ENCODE data around the gene IPMK. TPM values are rescaled to one million over a fixed set of nuclear protein-coding genes. Genes with fewer than 3 reads are reported as not detected.
A peak's percentile ranks its signal among the peaks of the same experiment; 100 is the strongest.
"Not testable (repeated sequence)": the region's sequence is repeated elsewhere in the genome, so short reads cannot be mapped to it uniquely, and the experiment has no call there.

IPMK gene
- polyA plus RNA-seq, 2 donors: 3.4 to 3.5 TPM

- H3K27ac ChIP-seq (ENCODE audit: low read depth in 2 of 2, low read length in 1 of 2): no peak overlapping the region
- WGBS, 2 donors: 92 to 96% methylated on average over 4 of the region's 4 CpGs
Observed at GRCh38 chr10:58258977-58259692, 8.6 kb downstream of the IPMK start.

GRCh38 chr10:58256013-58256780 is 11.5 kb downstream of the IPMK start:
- 88 to 93% methylated on average over 7 of the region's 7 CpGs for WGBS, 2 donors
- not testable (repeated sequence) for H3K27me3 ChIP-seq (ENCODE audit: control insufficient read depth in 1 of 2, insufficient read depth in 2 of 2, low read length in 2 of 2); H3K4me1 ChIP-seq (ENCODE audit: control insufficient read depth in 2 of 2, insufficient read depth in 2 of 2, low read length in 1 of 2); H3K27ac ChIP-seq (ENCODE audit: low read depth in 2 of 2, low read length in 1 of 2); H3K4me3 ChIP-seq (ENCODE audit: low read depth in 1 of 2, low read length in 2 of 2); H3K36me3 ChIP-seq (ENCODE audit: control insufficient read depth in 2 of 2, insufficient read depth in 2 of 2, low read length in 1 of 2); H3K9me3 ChIP-seq (ENCODE audit: control insufficient read depth in 2 of 2, insufficient read depth in 1 of 2, low read depth in 1 of 2, low read length in 1 of 2)

More at GRCh38 chr10:58258977-58259692, 8.6 kb downstream of the IPMK start:
- Histone ChIP-seq H3K4me3 (ENCODE audit: low read depth in 1 of 2, low read length in 2 of 2) (no peak overlapping the region), H3K9me3 (ENCODE audit: control insufficient read depth in 2 of 2, insufficient read depth in 1 of 2, low read depth in 1 of 2, low read length in 1 of 2) (no peaks in the 10 kb centered on the region), H3K36me3 (ENCODE audit: control insufficient read depth in 2 of 2, insufficient read depth in 2 of 2, low read length in 1 of 2) (peaks cover 0 to 2% of the 10 kb centered on the region in 2 donors), H3K27me3 (ENCODE audit: control insufficient read depth in 1 of 2, insufficient read depth in 2 of 2, low read length in 2 of 2) (no peaks in the 10 kb centered on the region), H3K4me1 (ENCODE audit: control insufficient read depth in 2 of 2, insufficient read depth in 2 of 2, low read length in 1 of 2) (peaks cover 0 to 3% of the 10 kb centered on the region in 2 donors)

- peaks cover 0 to 3% of the 10 kb centered on the region in 2 donors for H3K4me1 ChIP-seq (ENCODE audit: control insufficient read depth in 2 of 2, insufficient read depth in 2 of 2, low read length in 1 of 2)
- H3K27me3 ChIP-seq (ENCODE audit: control insufficient read depth in 1 of 2, insufficient read depth in 2 of 2, low read length in 2 of 2): no peaks in the 10 kb centered on the region
- peak overlapping the region in 1 of 2 donors; percentile 74 for H3K27ac ChIP-seq (ENCODE audit: low read depth in 2 of 2, low read length in 1 of 2)
- peaks cover 0 to 2% of the 10 kb centered on the region in 2 donors for H3K36me3 ChIP-seq (ENCODE audit: control insufficient read depth in 2 of 2, insufficient read depth in 2 of 2, low read length in 1 of 2)
- WGBS, 2 donors: 52 to 85% methylated on average over 1 of the region's 1 CpG
- H3K4me3 ChIP-seq (ENCODE audit: low read depth in 1 of 2, low read length in 2 of 2): no peak overlapping the region
- H3K9me3 ChIP-seq (ENCODE audit: control insufficient read depth in 2 of 2, insufficient read depth in 1 of 2, low read depth in 1 of 2, low read length in 1 of 2): no peaks in the 10 kb centered on the region
Observed at GRCh38 chr10:58254644-58255043, 13.1 kb downstream of the IPMK start.

GRCh38 chr10:58253184-58253583 is 14.5 kb downstream of the IPMK start:
- Histone ChIP-seq H3K27me3 (ENCODE audit: control insufficient read depth in 1 of 2, insufficient read depth in 2 of 2, low read length in 2 of 2) (no peaks in the 10 kb centered on the region), H3K9me3 (ENCODE audit: control insufficient read depth in 2 of 2, insufficient read depth in 1 of 2, low read depth in 1 of 2, low read length in 1 of 2) (no peaks in the 10 kb centered on the region), H3K27ac (ENCODE audit: low read depth in 2 of 2, low read length in 1 of 2) (peak overlapping the region in 1 of 2 donors; percentile 47), H3K4me1 (ENCODE audit: control insufficient read depth in 2 of 2, insufficient read depth in 2 of 2, low read length in 1 of 2) (peaks cover 0 to 3% of the 10 kb centered on the region in 2 donors), H3K36me3 (ENCODE audit: control insufficient read depth in 2 of 2, insufficient read depth in 2 of 2, low read length in 1 of 2) (no peaks in the 10 kb centered on the region), H3K4me3 (ENCODE audit: low read depth in 1 of 2, low read length in 2 of 2) (no peak overlapping the region)
- WGBS, 2 donors: 73 to 74% methylated on average over 4 of the region's 4 CpGs

- not testable (repeated sequence) for H3K27me3 ChIP-seq (ENCODE audit: control insufficient read depth in 1 of 2, insufficient read depth in 2 of 2, low read length in 2 of 2); H3K4me3 ChIP-seq (ENCODE audit: low read depth in 1 of 2, low read length in 2 of 2); H3K9me3 ChIP-seq (ENCODE audit: control insufficient read depth in 2 of 2, insufficient read depth in 1 of 2, low read depth in 1 of 2, low read length in 1 of 2); H3K36me3 ChIP-seq (ENCODE audit: control insufficient read depth in 2 of 2, insufficient read depth in 2 of 2, low read length in 1 of 2); H3K4me1 ChIP-seq (ENCODE audit: control insufficient read depth in 2 of 2, insufficient read depth in 2 of 2, low read length in 1 of 2); H3K27ac ChIP-seq (ENCODE audit: low read depth in 2 of 2, low read length in 1 of 2)
- 80 to 88% methylated on average over 3 of the region's 3 CpGs for WGBS, 2 donors
Observed at GRCh38 chr10:58244666-58245065, 23.0 kb downstream of the IPMK start.

GRCh38 chr10:58244242-58244641 is 23.5 kb downstream of the IPMK start:
- WGBS, 2 donors: 98% methylated on average over 19 to 24 of the region's 28 CpGs
- not testable (repeated sequence) for H3K27me3 ChIP-seq (ENCODE audit: control insufficient read depth in 1 of 2, insufficient read depth in 2 of 2, low read length in 2 of 2); H3K9me3 ChIP-seq (ENCODE audit: control insufficient read depth in 2 of 2, insufficient read depth in 1 of 2, low read depth in 1 of 2, low read length in 1 of 2); H3K36me3 ChIP-seq (ENCODE audit: control insufficient read depth in 2 of 2, insufficient read depth in 2 of 2, low read length in 1 of 2); H3K27ac ChIP-seq (ENCODE audit: low read depth in 2 of 2, low read length in 1 of 2); H3K4me1 ChIP-seq (ENCODE audit: control insufficient read depth in 2 of 2, insufficient read depth in 2 of 2, low read length in 1 of 2); H3K4me3 ChIP-seq (ENCODE audit: low read depth in 1 of 2, low read length in 2 of 2)

GRCh38 chr10:58243801-58244200 is 23.9 kb downstream of the IPMK start:
- H3K36me3 ChIP-seq (ENCODE audit: control insufficient read depth in 2 of 2, insufficient read depth in 2 of 2, low read length in 1 of 2); H3K4me1 ChIP-seq (ENCODE audit: control insufficient read depth in 2 of 2, insufficient read depth in 2 of 2, low read length in 1 of 2); H3K9me3 ChIP-seq (ENCODE audit: control insufficient read depth in 2 of 2, insufficient read depth in 1 of 2, low read depth in 1 of 2, low read length in 1 of 2); H3K27ac ChIP-seq (ENCODE audit: low read depth in 2 of 2, low read length in 1 of 2); H3K27me3 ChIP-seq (ENCODE audit: control insufficient read depth in 1 of 2, insufficient read depth in 2 of 2, low read length in 2 of 2); H3K4me3 ChIP-seq (ENCODE audit: low read depth in 1 of 2, low read length in 2 of 2): not testable (repeated sequence)
- WGBS, 2 donors: 94 to 95% methylated on average over 28 to 31 of the region's 31 CpGs

- peaks cover 0 to 3% of the 10 kb centered on the region in 2 donors for H3K4me1 ChIP-seq (ENCODE audit: control insufficient read depth in 2 of 2, insufficient read depth in 2 of 2, low read length in 1 of 2)
- H3K27ac ChIP-seq (ENCODE audit: low read depth in 2 of 2, low read length in 1 of 2): no peak overlapping the region
- no peaks in the 10 kb centered on the region for H3K9me3 ChIP-seq (ENCODE audit: control insufficient read depth in 2 of 2, insufficient read depth in 1 of 2, low read depth in 1 of 2, low read length in 1 of 2)
- H3K4me3 ChIP-seq (ENCODE audit: low read depth in 1 of 2, low read length in 2 of 2): no peak overlapping the region
- H3K36me3 ChIP-seq (ENCODE audit: control insufficient read depth in 2 of 2, insufficient read depth in 2 of 2, low read length in 1 of 2): peaks cover 0 to 3% of the 10 kb centered on the region in 2 donors
- WGBS, 2 donors: 97 to 99% methylated on average over 17 to 18 of the region's 18 CpGs
- no peaks in the 10 kb centered on the region for H3K27me3 ChIP-seq (ENCODE audit: control insufficient read depth in 1 of 2, insufficient read depth in 2 of 2, low read length in 2 of 2)
Observed at GRCh38 chr10:58243269-58243668, 24.4 kb downstream of the IPMK start.

GRCh38 chr10:58241346-58241745 is 26.3 kb downstream of the IPMK start:
- Histone ChIP-seq H3K9me3 (ENCODE audit: control insufficient read depth in 2 of 2, insufficient read depth in 1 of 2, low read depth in 1 of 2, low read length in 1 of 2) (no peaks in the 10 kb centered on the region), H3K4me3 (ENCODE audit: low read depth in 1 of 2, low read length in 2 of 2) (no peak overlapping the region), H3K27ac (ENCODE audit: low read depth in 2 of 2, low read length in 1 of 2) (no peak overlapping the region), H3K27me3 (ENCODE audit: control insufficient read depth in 1 of 2, insufficient read depth in 2 of 2, low read length in 2 of 2) (no peaks in the 10 kb centered on the region), H3K4me1 (ENCODE audit: control insufficient read depth in 2 of 2, insufficient read depth in 2 of 2, low read length in 1 of 2) (peaks cover 0 to 3% of the 10 kb centered on the region in 2 donors), H3K36me3 (ENCODE audit: control insufficient read depth in 2 of 2, insufficient read depth in 2 of 2, low read length in 1 of 2) (peaks cover 0 to 3% of the 10 kb centered on the region in 2 donors)
- WGBS, 2 donors: 79 to 89% methylated on average over 3 of the region's 3 CpGs
